ENCODE results near the gene APOL6.

The APOL6 gene

GRCh38 chr22:35625763-35626432 lies 22.3 kb upstream of the APOL6 start:
- no peak for DNase-seq (ENCODE audit: low spot score)
- no peak for TF ChIP-seq CTCF (IDR thresholded peaks at IDR 0.05; ENCODE audit: extremely low read depth, missing control alignments)

- peak; percentile 70 for TF ChIP-seq CTCF (IDR thresholded peaks at IDR 0.05; ENCODE audit: extremely low read depth, missing control alignments)
- peak; percentile 69 for DNase-seq (ENCODE audit: low spot score)
Measured at GRCh38 chr22:35627267-35628041, 20.8 kb upstream of the APOL6 start.

- no peak for DNase-seq (ENCODE audit: low spot score)
- no peak for TF ChIP-seq CTCF (IDR thresholded peaks at IDR 0.05; ENCODE audit: extremely low read depth, missing control alignments)
Measured at GRCh38 chr22:35628732-35629131, 19.5 kb upstream of the APOL6 start.

GRCh38 chr22:35629406-35630216 lies 18.6 kb upstream of the APOL6 start:
- DNase-seq (ENCODE audit: low spot score), result peak; percentile 64
- no peak for TF ChIP-seq CTCF (IDR thresholded peaks at IDR 0.05; ENCODE audit: extremely low read depth, missing control alignments)

GRCh38 chr22:35630387-35630793 lies 17.9 kb upstream of the APOL6 start:
- DNase-seq (ENCODE audit: low spot score), result no peak
- no peak for TF ChIP-seq CTCF (IDR thresholded peaks at IDR 0.05; ENCODE audit: extremely low read depth, missing control alignments)

- DNase-seq (ENCODE audit: low spot score), result no peak
- TF ChIP-seq CTCF (IDR thresholded peaks at IDR 0.05; ENCODE audit: extremely low read depth, missing control alignments), result no peak
Measured at GRCh38 chr22:35630891-35631290, 17.4 kb upstream of the APOL6 start.

GRCh38 chr22:35631597-35631996 lies 16.6 kb upstream of the APOL6 start:
- peak; percentile 39 for DNase-seq (ENCODE audit: low spot score)
- peak; percentile 62 for TF ChIP-seq CTCF (IDR thresholded peaks at IDR 0.05; ENCODE audit: extremely low read depth, missing control alignments)
